SK-N-SH treated with all-trans-retinoic acid at 6 μM for 48 hours (cell line): ENCODE measurements around the gene UBE2H.
A peak's percentile ranks its signal among the peaks of the same experiment; 100 is the strongest.

Experiments used
- ATAC-seq: fragments of 200-7000 bp; cut with Tn5 transposase; 3 replicates; pipeline ENCODE4 v1.9.1; 2020; ENCODE audit warnings: mild to moderate bottlenecking, moderate library complexity
- ARNTL ChIP-seq: fragments of 450-650 bp; formaldehyde crosslinking; IDR thresholded peaks from 2 replicates; pipeline ENCODE4 v1.5.0; 2020; ENCODE audit warnings: low read depth, mild to moderate bottlenecking, moderate library complexity, borderline replicate concordance
- BACH2 ChIP-seq: fragments of 250-450 bp; sonication (Bioruptor Pico); IDR thresholded peaks from 2 replicates; pipeline ENCODE4 v1.9.0; 2021; ENCODE audit warnings: mild to moderate bottlenecking, borderline replicate concordance
- CREB5 ChIP-seq: fragments of 250-450 bp; sonication (Bioruptor Pico); IDR thresholded peaks from 2 replicates; pipeline ENCODE4 v1.5.1; 2020; ENCODE audit warnings: low read depth, mild to moderate bottlenecking, moderate library complexity
- CSDC2 ChIP-seq: fragments of 250-450 bp; sonication (Bioruptor Pico); IDR thresholded peaks from 2 replicates; pipeline ENCODE4 v1.5.0; 2020; ENCODE audit warnings: mild to moderate bottlenecking, moderate library complexity
- CSRNP3 ChIP-seq: fragments of 250-450 bp; sonication (Bioruptor Pico); IDR thresholded peaks from 2 replicates; pipeline ENCODE4 v1.5.1; 2021; ENCODE audit warnings: mild to moderate bottlenecking, moderate library complexity
- ESRRG ChIP-seq: fragments of 250-450 bp; sonication (Bioruptor Pico); IDR thresholded peaks from 2 replicates; pipeline ENCODE4 v1.6.1; 2021; ENCODE audit warnings: mild to moderate bottlenecking
- GLIS3 ChIP-seq: fragments of 250-450 bp; sonication (Bioruptor Pico); IDR thresholded peaks from 2 replicates; pipeline ENCODE4 v1.5.0; 2020; ENCODE audit warnings: mild to moderate bottlenecking, moderate library complexity
- ISL1 ChIP-seq: fragments of 250-450 bp; sonication (Bioruptor Pico); IDR thresholded peaks from 2 replicates; pipeline ENCODE4 v2.1.2; 2022; ENCODE audit warnings: mild to moderate bottlenecking, moderate library complexity
- OSR1 ChIP-seq: fragments of 250-450 bp; sonication (Bioruptor Pico); IDR thresholded peaks from 2 replicates; pipeline ENCODE4 v1.8.0; 2022; ENCODE audit warnings: moderate library complexity, mild to moderate bottlenecking, inconsistent platforms
- PATZ1 ChIP-seq: fragments of 250-450 bp; sonication (Bioruptor Pico); IDR thresholded peaks from 2 replicates; pipeline ENCODE4 v1.8.0; 2020; ENCODE audit warnings: mild to moderate bottlenecking, moderate library complexity, borderline replicate concordance
- PPARA ChIP-seq: fragments of 250-450 bp; sonication (Bioruptor Pico); IDR thresholded peaks from 2 replicates; pipeline ENCODE4 v1.5.0; 2020; ENCODE audit warnings: mild to moderate bottlenecking, borderline replicate concordance
- RARB ChIP-seq: fragments of 250-450 bp; sonication (Bioruptor Pico); IDR thresholded peaks from 2 replicates; pipeline ENCODE4 v1.8.0; 2021; ENCODE audit warnings: mild to moderate bottlenecking, moderate library complexity
- SNAI2 ChIP-seq: fragments of 250-450 bp; sonication (Bioruptor Pico); IDR thresholded peaks from 2 replicates; pipeline ENCODE4 v1.5.0; 2020; ENCODE audit warnings: mild to moderate bottlenecking, moderate library complexity
- TCF4 ChIP-seq: fragments of 250-450 bp; sonication (Bioruptor Pico); IDR thresholded peaks from 2 replicates; pipeline ENCODE4 v1.8.0; 2021; ENCODE audit warnings: mild to moderate bottlenecking, moderate library complexity, borderline replicate concordance
- TOX ChIP-seq: fragments of 250-450 bp; sonication (Bioruptor Pico); IDR thresholded peaks from 2 replicates; pipeline ENCODE4 v1.8.0; 2021; ENCODE audit warnings: mild to moderate bottlenecking, moderate library complexity, borderline replicate concordance
- ZFP3 ChIP-seq: fragments of 250-450 bp; sonication (Bioruptor Pico); IDR thresholded peaks from 2 replicates; pipeline ENCODE4 v1.5.0; 2020; ENCODE audit warnings: mild to moderate bottlenecking, moderate library complexity
- ZFP30 ChIP-seq: fragments of 450-650 bp; formaldehyde crosslinking; IDR thresholded peaks from 2 replicates; pipeline ENCODE4 v1.5.0; 2022; ENCODE audit warnings: mild to moderate bottlenecking, moderate library complexity
- ZNF565 ChIP-seq: fragments of 450-650 bp; formaldehyde crosslinking; conservative IDR thresholded peaks from 2 replicates; pipeline ENCODE4 v1.5.0; 2020; ENCODE audit warnings: low read depth, mild to moderate bottlenecking, moderate library complexity
- ZNF8 ChIP-seq: fragments of 450-650 bp; formaldehyde crosslinking; IDR thresholded peaks from 2 replicates; pipeline ENCODE4 v1.5.0; 2020; ENCODE audit warnings: mild to moderate bottlenecking, moderate library complexity
- TF ChIP-seq, protein P1 (sequence below): fragments of 250-450 bp; sonication (Bioruptor Pico); IDR thresholded peaks from 2 replicates; pipeline ENCODE4 v1.8.0; 2021; ENCODE audit warnings: low read depth, mild to moderate bottlenecking, moderate library complexity, borderline replicate concordance

Gene UBE2H

GRCh38 chr7:129890090-129890489, 62.7 kb downstream of the UBE2H start:
- no peak for ATAC-seq
- TF ChIP-seq RARB (CRISPR knock-in tag) (no peak), SNAI2 (no peak), CSDC2 (no peak), PPARA (CRISPR knock-in tag) (no peak), GLIS3 (CRISPR knock-in tag) (no peak), ARNTL (CRISPR knock-in tag) (no peak), ISL1 (CRISPR knock-in tag) (no peak), ZNF565 (CRISPR knock-in tag) (no peak), PATZ1 (no peak), ZNF8 (no peak), ZFP30 (CRISPR knock-in tag) (no peak), CREB5 (CRISPR knock-in tag) (no peak), CSRNP3 (CRISPR knock-in tag) (no peak)
- TF ChIP-seq, protein P1, sequence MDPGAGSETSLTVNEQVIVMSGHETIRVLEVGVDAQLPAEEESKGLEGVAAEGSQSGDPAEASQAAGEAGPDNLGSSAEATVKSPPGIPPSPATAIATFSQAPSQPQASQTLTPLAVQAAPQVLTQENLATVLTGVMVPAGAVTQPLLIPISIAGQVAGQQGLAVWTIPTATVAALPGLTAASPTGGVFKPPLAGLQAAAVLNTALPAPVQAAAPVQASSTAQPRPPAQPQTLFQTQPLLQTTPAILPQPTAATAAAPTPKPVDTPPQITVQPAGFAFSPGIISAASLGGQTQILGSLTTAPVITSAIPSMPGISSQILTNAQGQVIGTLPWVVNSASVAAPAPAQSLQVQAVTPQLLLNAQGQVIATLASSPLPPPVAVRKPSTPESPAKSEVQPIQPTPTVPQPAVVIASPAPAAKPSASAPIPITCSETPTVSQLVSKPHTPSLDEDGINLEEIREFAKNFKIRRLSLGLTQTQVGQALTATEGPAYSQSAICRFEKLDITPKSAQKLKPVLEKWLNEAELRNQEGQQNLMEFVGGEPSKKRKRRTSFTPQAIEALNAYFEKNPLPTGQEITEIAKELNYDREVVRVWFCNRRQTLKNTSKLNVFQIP (CRISPR knock-in tag) = no peak

DNA sequence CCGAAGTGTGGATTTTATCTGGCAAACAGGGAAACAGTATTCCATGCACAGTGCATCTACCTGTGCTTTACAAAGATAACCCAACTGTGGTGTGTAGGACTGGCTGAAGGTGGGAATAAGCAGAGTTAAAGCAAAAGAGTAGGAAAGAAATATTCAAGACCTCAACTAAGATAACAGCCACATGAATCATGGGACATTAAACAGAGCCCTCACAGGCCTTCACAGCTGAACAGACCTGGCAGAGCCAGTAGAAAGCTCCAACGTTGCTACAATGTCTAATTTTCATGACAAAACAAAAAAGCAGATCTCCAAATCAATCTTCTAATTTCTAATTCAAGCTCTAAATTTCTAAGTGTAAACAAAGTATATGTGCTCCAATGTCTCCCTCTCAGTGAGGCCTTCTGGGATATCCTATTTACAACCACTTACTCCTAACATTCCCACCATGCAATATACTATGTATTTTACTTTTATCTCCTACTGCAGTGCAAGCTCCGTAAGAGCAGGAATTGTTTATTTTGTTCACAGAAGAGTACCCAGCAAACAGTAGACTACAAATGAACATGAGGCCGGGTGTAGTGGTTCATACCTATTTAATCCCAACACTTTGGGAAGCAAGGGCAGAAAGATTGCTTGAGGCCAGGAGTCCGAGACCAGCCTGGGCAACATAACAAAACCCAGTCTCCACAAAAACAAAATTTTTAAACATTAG, 63.5 kb downstream of the UBE2H start:
- peak; percentile 45 for ATAC-seq

GRCh38 chr7:129887865-129888264, 64.9 kb downstream of the UBE2H start:
- no peak for ATAC-seq
- no peak for TF ChIP-seq OSR1 (CRISPR knock-in tag)
- TF ChIP-seq TCF4 (CRISPR knock-in tag) = no peak
- TF ChIP-seq ISL1 (CRISPR knock-in tag) = no peak
- no peak for TF ChIP-seq ZNF8
- TF ChIP-seq CREB5 (CRISPR knock-in tag) = no peak

More for the DNA sequence above, 63.5 kb downstream of the UBE2H start:
- TF ChIP-seq ISL1 (CRISPR knock-in tag) = peak; percentile 63
- TF ChIP-seq TCF4 (CRISPR knock-in tag) = peak; percentile 28; the same call in 1 of the 2 replicates
- TF ChIP-seq PATZ1 = no peak

GRCh38 chr7:129886818-129887186, 66.0 kb downstream of the UBE2H start:
- no peak for ATAC-seq
- TF ChIP-seq OSR1 (CRISPR knock-in tag) = no peak
- TF ChIP-seq PPARA (CRISPR knock-in tag) = no peak
- no peak for TF ChIP-seq ARNTL (CRISPR knock-in tag)
- TF ChIP-seq ESRRG (CRISPR knock-in tag) = no peak
- no peak for TF ChIP-seq CSRNP3 (CRISPR knock-in tag)
- TF ChIP-seq TCF4 (CRISPR knock-in tag) = no peak
- no peak for TF ChIP-seq ZNF8
- TF ChIP-seq TOX (CRISPR knock-in tag) = no peak
- no peak for TF ChIP-seq BACH2 (CRISPR knock-in tag)
- TF ChIP-seq ZFP3 (CRISPR knock-in tag) = no peak
- no peak for TF ChIP-seq CSDC2
- TF ChIP-seq RARB (CRISPR knock-in tag) = no peak
- TF ChIP-seq ZNF565 (CRISPR knock-in tag) = no peak
- TF ChIP-seq ISL1 (CRISPR knock-in tag) = no peak
- TF ChIP-seq, all 23 proteins: peak for 0
